Sigmoid colon (tissue), 7 donors: ENCODE measurements around the gene RGS7. TPM values are rescaled to one million over a fixed set of nuclear protein-coding genes. Genes with fewer than 3 reads are reported as not detected.

Experiments
- DNase-seq: peaks from one replicate; pipeline ENCODE4 v3.0.0-alpha.2; 2019
- H3K27ac ChIP-seq, 4 donors: fragments of 200-600 bp; sonication (generic); one replicate each; pipeline ENCODE4 v1.5.1; 2016 to 2019; ENCODE audit warnings: mild to moderate bottlenecking in 1 of 4
- H3K27me3 ChIP-seq, 3 donors: fragments of 200-600 bp; sonication (generic); one replicate each; pipeline ENCODE4 v1.5.1; 2019; ENCODE audit warnings: mild to moderate bottlenecking in 1 of 3
- H3K36me3 ChIP-seq, 4 donors: fragments of 200-600 bp; sonication (generic); one replicate each; pipeline ENCODE4 v1.5.1; 2016 to 2019
- H3K4me1 ChIP-seq, 4 donors: fragments of 200-600 bp; sonication (generic); one replicate each; pipeline ENCODE4 v1.5.1; 2017 to 2019
- H3K4me3 ChIP-seq, 4 donors: fragments of 200-600 bp; sonication (generic); one replicate each; pipeline ENCODE4 v1.5.1; 2017 to 2019; ENCODE audit warnings: mild to moderate bottlenecking in 2 of 4, moderate library complexity in 1 of 4
- H3K9me3 ChIP-seq, 4 donors: fragments of 200-600 bp in 3 of 4; sonication (generic) in 3 of 4; one replicate each; pipeline versions ENCODE4 v1.5.1 to v1.6.1; 2013 to 2019
- CTCF ChIP-seq, 4 experiments: fragments of 450-650 bp in 3 of 4; fragments of 200-600 bp in 1 of 4; IDR thresholded peaks; one replicate each; pipeline ENCODE4 v1.5.1; 2016 to 2019; ENCODE audit warnings: antibody characterized with exemption in 4 of 4, mild to moderate bottlenecking in 3 of 4, moderate library complexity in 2 of 4
- EP300 ChIP-seq, 4 donors: sonication (generic); formaldehyde crosslinking; IDR thresholded peaks; one replicate each; pipeline ENCODE4 v1.6.1; 2017; ENCODE audit warnings: antibody characterized with exemption in 4 of 4
- POLR2A ChIP-seq, 2 donors: fragments of 450-650 bp; IDR thresholded peaks; one replicate each; pipeline ENCODE4 v1.6.1; 2016; ENCODE audit warnings: antibody characterized with exemption in 2 of 2, mild to moderate bottlenecking in 2 of 2, moderate library complexity in 2 of 2
- POLR2AphosphoS5 ChIP-seq, 4 donors: sonication (generic); formaldehyde crosslinking; IDR thresholded peaks; one replicate each; pipeline ENCODE4 v1.6.1; 2017; ENCODE audit warnings: antibody characterized with exemption in 4 of 4
- WGBS, 2 donors: extraction: QIAGEN DNeasy Blood & Tissue Kit; methylation state at CpG; one replicate each; pipeline ENCODE4 v1.1.7; 2013; 5-methylcytosine and 5-hydroxymethylcytosine counted together
- intact Hi-C: fragments of 100-400 bp; cut with DNase I; formaldehyde crosslinking; loops from one replicate; pipeline ENCODE4 v1.15.1; 2023
- polyA plus RNA-seq, 3 donors: library from polyadenylated mRNA; stranded (reverse); fragments of 200-250 nt; gene quantifications; one replicate each; pipeline ENCODE4 v1.2.3, GENCODE V29; 2013
- total RNA-seq, 4 donors: library from RNA; depleted of rRNA; stranded (reverse); fragments of >200 nt; gene quantifications; one replicate each; pipeline ENCODE4 v1.1.0, GENCODE V29; 2016
- donor health status: healthy with polysubstance abuse.
- donor health status: Bipolar disorder and iron deficiency.
- donor health status: healthy.

Gene RGS7
- total and polyA plus RNA-seq, 7 donors, result 0.10 to 1.8 (median 0.33) TPM; not detected in 4

- Histone ChIP-seq H3K4me1 (no peaks in the 10 kb centered on the region), H3K27me3 (no peaks in the 10 kb centered on the region), H3K36me3 (no peaks in the 10 kb centered on the region), H3K9me3 (no peaks in the 10 kb centered on the region), H3K4me3 (no peak overlapping the region), H3K27ac (no peak overlapping the region)
- intact Hi-C loops, result no loop called here
- no peak for DNase-seq
- TF ChIP-seq CTCF (IDR thresholded peaks at IDR 0.05), result no peak
- no peak for TF ChIP-seq POLR2AphosphoS5 (IDR thresholded peaks at IDR 0.05)
- no peak for TF ChIP-seq EP300 (IDR thresholded peaks at IDR 0.05)
- no peak for TF ChIP-seq POLR2A (IDR thresholded peaks at IDR 0.05)
- WGBS, 2 donors, result 71 to 79% methylated on average over 1 of the region's 1 CpG
These were observed 242.2 kb downstream of the RGS7 start for GRCh38 chr1:241114699-241115233.

DNA sequence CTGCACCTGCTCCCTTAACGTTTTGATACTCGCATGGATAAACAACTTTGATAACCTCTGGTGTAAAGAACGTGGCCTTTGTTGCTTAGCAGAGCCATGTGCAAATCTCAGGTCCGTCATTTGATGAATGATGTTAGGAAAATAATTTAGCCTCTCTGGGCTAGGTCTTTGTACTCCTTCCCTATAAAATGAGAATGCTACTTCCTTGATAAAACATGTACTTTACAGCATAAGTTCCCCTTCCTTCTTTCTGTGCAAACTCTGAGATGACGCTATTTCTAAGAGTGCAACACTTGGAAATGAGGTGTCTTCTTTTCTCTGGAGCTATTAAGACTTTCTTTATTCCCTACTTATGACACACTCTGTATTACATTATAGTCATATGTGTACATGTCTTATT lies 243.4 kb downstream of the RGS7 start:
- Histone ChIP-seq H3K4me3 (no peak overlapping the region), H3K27me3 (no peaks in the 10 kb centered on the region), H3K4me1 (no peaks in the 10 kb centered on the region), H3K36me3 (no peaks in the 10 kb centered on the region), H3K9me3 (no peaks in the 10 kb centered on the region), H3K27ac (no peak overlapping the region)
- no peak for DNase-seq
- TF ChIP-seq EP300 (IDR thresholded peaks at IDR 0.05), result no peak
- no peak for TF ChIP-seq POLR2AphosphoS5 (IDR thresholded peaks at IDR 0.05)
- TF ChIP-seq POLR2A (IDR thresholded peaks at IDR 0.05), result no peak
- TF ChIP-seq CTCF (IDR thresholded peaks at IDR 0.05), result no peak
- 20 to 54% methylated on average over 5 of the region's 5 CpGs for WGBS, 2 donors
- intact Hi-C loops, result no loop called here

GRCh38 chr1:241109039-241109438 lies 248.0 kb downstream of the RGS7 start:
- TF ChIP-seq POLR2A (IDR thresholded peaks at IDR 0.05), result no peak
- no peak for TF ChIP-seq EP300 (IDR thresholded peaks at IDR 0.05)
- TF ChIP-seq CTCF (IDR thresholded peaks at IDR 0.05), result no peak
- no peak for TF ChIP-seq POLR2AphosphoS5 (IDR thresholded peaks at IDR 0.05)
- Histone ChIP-seq H3K4me3 (no peak overlapping the region), H3K9me3 (no peaks in the 10 kb centered on the region), H3K36me3 (no peaks in the 10 kb centered on the region), H3K27me3 (no peaks in the 10 kb centered on the region), H3K4me1 (no peaks in the 10 kb centered on the region), H3K27ac (no peak overlapping the region)
- intact Hi-C loops, result no loop called here
- WGBS, 2 donors, result 18 to 72% methylated on average over 7 of the region's 7 CpGs
- DNase-seq, result no peak

GRCh38 chr1:241105147-241105546 lies 251.9 kb downstream of the RGS7 start:
- DNase-seq, result no peak
- 89% methylated on average over 3 of the region's 3 CpGs for WGBS, 2 donors
- intact Hi-C loops, result no loop called here

DNA sequence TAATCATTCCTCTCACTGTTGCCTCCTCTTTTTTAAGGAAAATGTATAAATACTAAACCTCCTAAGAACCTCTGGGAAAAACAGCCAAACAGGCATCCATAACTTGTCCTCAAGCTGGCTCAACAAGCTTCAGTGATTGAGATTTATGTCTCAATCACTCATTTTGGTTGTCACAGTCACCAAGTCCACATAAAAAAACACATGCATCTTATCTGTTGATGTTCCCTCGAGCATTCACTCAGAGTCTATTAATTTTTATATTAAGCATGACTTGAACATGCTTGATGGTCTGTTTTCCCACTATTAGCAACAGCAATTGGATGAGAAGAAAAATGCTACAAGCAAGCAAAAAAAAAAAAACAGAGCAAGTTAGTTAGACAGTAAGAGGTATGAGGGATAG lies 254.3 kb downstream of the RGS7 start:
- intact Hi-C loops, result no loop called here
- H3K4me1 ChIP-seq, result no peaks in the 10 kb centered on the region
- no peaks in the 10 kb centered on the region for H3K9me3 ChIP-seq
- TF ChIP-seq EP300 (IDR thresholded peaks at IDR 0.05), result no peak
- TF ChIP-seq POLR2A (IDR thresholded peaks at IDR 0.05), result no peak
- TF ChIP-seq POLR2AphosphoS5 (IDR thresholded peaks at IDR 0.05), result no peak
- TF ChIP-seq CTCF (IDR thresholded peaks at IDR 0.05), result no peak
- no peaks in the 10 kb centered on the region for H3K27me3 ChIP-seq
- 48 to 58% methylated on average over 1 of the region's 1 CpG for WGBS, 2 donors
- H3K36me3 ChIP-seq, result no peaks in the 10 kb centered on the region
- no peak overlapping the region for H3K4me3 ChIP-seq
- DNase-seq, result no peak
- no peak overlapping the region for H3K27ac ChIP-seq

More at GRCh38 chr1:241105147-241105546, 251.9 kb downstream of the RGS7 start:
- Histone ChIP-seq H3K4me1 (no peaks in the 10 kb centered on the region), H3K4me3 (no peak overlapping the region), H3K36me3 (no peaks in the 10 kb centered on the region), H3K9me3 (no peaks in the 10 kb centered on the region), H3K27me3 (no peaks in the 10 kb centered on the region), H3K27ac (no peak overlapping the region)
- TF ChIP-seq POLR2A (IDR thresholded peaks at IDR 0.05), result no peak
